SJCRH30 (cell line): ENCODE measurements around the gene PDK2. TPM values are rescaled to one million over a fixed set of nuclear protein-coding genes. Genes with fewer than 3 reads are reported as not detected.

Source experiments
- DNase-seq, 2 experiments: peaks; one replicate each; pipeline ENCODE4 v3.0.0-alpha.2; 2015 to 2020
- H3K27ac ChIP-seq: fragments of 250-450 bp; sonication (Bioruptor Pico); 2 replicates; pipeline ENCODE4 v1.5.1; 2020; ENCODE audit warnings: mild to moderate bottlenecking, moderate library complexity
- H3K27me3 ChIP-seq: fragments of 250-450 bp; sonication (Bioruptor Pico); 2 replicates; pipeline ENCODE4 v1.5.1; 2020; ENCODE audit warnings: mild to moderate bottlenecking, moderate library complexity
- H3K36me3 ChIP-seq: fragments of 250-450 bp; sonication (Bioruptor Pico); 2 replicates; pipeline ENCODE4 v1.5.1; 2020; ENCODE audit warnings: mild to moderate bottlenecking, moderate library complexity
- H3K4me1 ChIP-seq: fragments of 250-450 bp; sonication (Bioruptor Pico); 2 replicates; pipeline ENCODE4 v1.5.1; 2020; ENCODE audit warnings: mild to moderate bottlenecking, moderate library complexity
- H3K4me3 ChIP-seq: fragments of 250-450 bp; sonication (Bioruptor Pico); 2 replicates; pipeline ENCODE4 v1.5.1; 2020; ENCODE audit warnings: mild to moderate bottlenecking, moderate library complexity
- H3K9me3 ChIP-seq: fragments of 250-450 bp; sonication (Bioruptor Pico); replicated peaks from 2 replicates; pipeline ENCODE4 v1.5.1; 2020; ENCODE audit warnings: mild to moderate bottlenecking, moderate library complexity
- total RNA-seq: library from RNA; depleted of rRNA; stranded (reverse); fragments of >200 nt; shearing (Covaris generic); gene quantifications from 2 replicates; pipeline ENCODE4 v1.2.3, GENCODE V29; 2014

Gene PDK2
- total RNA-seq, 1 experiment from 2014 or later = 12.5 TPM

GRCh38 chr17:50133769-50134099 is 38.6 kb downstream of the PDK2 start:
- H3K27ac ChIP-seq = no peak overlapping the region
- H3K4me1 ChIP-seq = no peaks in the 10 kb centered on the region
- H3K36me3 ChIP-seq = peaks cover 22% of the 10 kb centered on the region
- H3K27me3 ChIP-seq = no peaks in the 10 kb centered on the region
- H3K9me3 ChIP-seq = no peaks in the 10 kb centered on the region
- H3K4me3 ChIP-seq = no peak overlapping the region
- DNase-seq = no peak

- Histone ChIP-seq H3K27ac (no peak overlapping the region), H3K4me3 (no peak overlapping the region), H3K27me3 (no peaks in the 10 kb centered on the region), H3K4me1 (no peaks in the 10 kb centered on the region), H3K36me3 (peaks cover 26% of the 10 kb centered on the region), H3K9me3 (no peaks in the 10 kb centered on the region)
- no peak for DNase-seq
Observed at GRCh38 chr17:50134206-50135110, 39.3 kb downstream of the PDK2 start.

- H3K27me3 ChIP-seq = no peaks in the 10 kb centered on the region
- no peak overlapping the region for H3K4me3 ChIP-seq
- no peak overlapping the region for H3K27ac ChIP-seq
- DNase-seq = no peak
- H3K36me3 ChIP-seq = peaks cover 29% of the 10 kb centered on the region
- H3K9me3 ChIP-seq = no peaks in the 10 kb centered on the region
- H3K4me1 ChIP-seq = no peaks in the 10 kb centered on the region
Observed at GRCh38 chr17:50135316-50136095, 40.4 kb downstream of the PDK2 start.

GRCh38 chr17:50136096-50136687 is 41.0 kb downstream of the PDK2 start:
- Histone ChIP-seq H3K9me3 (no peaks in the 10 kb centered on the region), H3K27me3 (no peaks in the 10 kb centered on the region), H3K4me1 (no peaks in the 10 kb centered on the region), H3K27ac (no peak overlapping the region), H3K4me3 (no peak overlapping the region), H3K36me3 (peaks cover 35% of the 10 kb centered on the region)
- no peak for DNase-seq

- Histone ChIP-seq H3K4me3 (no peak overlapping the region), H3K27me3 (no peaks in the 10 kb centered on the region), H3K4me1 (no peaks in the 10 kb centered on the region), H3K27ac (no peak overlapping the region), H3K9me3 (no peaks in the 10 kb centered on the region), H3K36me3 (peaks cover 35% of the 10 kb centered on the region)
- no peak for DNase-seq
Observed at GRCh38 chr17:50137042-50137441, 41.9 kb downstream of the PDK2 start.

- no peaks in the 10 kb centered on the region for H3K27me3 ChIP-seq
- H3K4me3 ChIP-seq = no peak overlapping the region
- H3K36me3 ChIP-seq = peaks cover 44% of the 10 kb centered on the region
- no peaks in the 10 kb centered on the region for H3K9me3 ChIP-seq
- H3K4me1 ChIP-seq = no peaks in the 10 kb centered on the region
- no peak for DNase-seq
- H3K27ac ChIP-seq = no peak overlapping the region
Observed at GRCh38 chr17:50139185-50139783, 44.1 kb downstream of the PDK2 start.

GRCh38 chr17:50139950-50140885 is 45.1 kb downstream of the PDK2 start:
- Histone ChIP-seq H3K9me3 (no peaks in the 10 kb centered on the region), H3K4me1 (no peaks in the 10 kb centered on the region), H3K36me3 (peaks cover 47% of the 10 kb centered on the region), H3K27ac (no peak overlapping the region), H3K4me3 (no peak overlapping the region), H3K27me3 (no peaks in the 10 kb centered on the region)
- DNase-seq = peak; percentile 61 to 70

GRCh38 chr17:50141026-50141744 is 46.0 kb downstream of the PDK2 start:
- Histone ChIP-seq H3K27me3 (no peaks in the 10 kb centered on the region), H3K4me1 (no peaks in the 10 kb centered on the region), H3K36me3 (peaks cover 40% of the 10 kb centered on the region), H3K27ac (no peak overlapping the region), H3K9me3 (no peaks in the 10 kb centered on the region), H3K4me3 (no peak overlapping the region)
- DNase-seq = no peak

GRCh38 chr17:50141745-50142110 is 46.6 kb downstream of the PDK2 start:
- Histone ChIP-seq H3K9me3 (no peaks in the 10 kb centered on the region), H3K27me3 (no peaks in the 10 kb centered on the region), H3K36me3 (peaks cover 37% of the 10 kb centered on the region)

GRCh38 chr17:50143461-50144176 is 48.5 kb downstream of the PDK2 start:
- H3K4me1 ChIP-seq = peaks cover 6% of the 10 kb centered on the region
- no peak for DNase-seq
- no peak overlapping the region for H3K27ac ChIP-seq
- peaks cover 29% of the 10 kb centered on the region for H3K36me3 ChIP-seq
- H3K4me3 ChIP-seq = no peak overlapping the region
- no peaks in the 10 kb centered on the region for H3K27me3 ChIP-seq
- H3K9me3 ChIP-seq = no peaks in the 10 kb centered on the region

More at GRCh38 chr17:50141745-50142110, 46.6 kb downstream of the PDK2 start:
- no peak for DNase-seq
- H3K27ac ChIP-seq = no peak overlapping the region
- no peaks in the 10 kb centered on the region for H3K4me1 ChIP-seq
- no peak overlapping the region for H3K4me3 ChIP-seq

- Histone ChIP-seq H3K4me3 (no peak overlapping the region), H3K27me3 (no peaks in the 10 kb centered on the region), H3K27ac (no peak overlapping the region), H3K4me1 (peaks cover 7% of the 10 kb centered on the region), H3K9me3 (no peaks in the 10 kb centered on the region), H3K36me3 (peaks cover 26% of the 10 kb centered on the region)
- no peak for DNase-seq
Observed at GRCh38 chr17:50144355-50144754, 49.2 kb downstream of the PDK2 start.

GRCh38 chr17:50144845-50145531 is 49.8 kb downstream of the PDK2 start:
- Histone ChIP-seq H3K4me3 (no peak overlapping the region), H3K27me3 (no peaks in the 10 kb centered on the region), H3K36me3 (peaks cover 22% of the 10 kb centered on the region), H3K9me3 (no peaks in the 10 kb centered on the region), H3K4me1 (peaks cover 7% of the 10 kb centered on the region), H3K27ac (no peak overlapping the region)
- DNase-seq = no peak
